MCF 10A (cell line): ENCODE measurements around the gene PIP5K1A. TPM values are rescaled to one million over a fixed set of nuclear protein-coding genes. Genes with fewer than 3 reads are reported as not detected.
A peak's percentile ranks its signal among the peaks of the same experiment; 100 is the strongest.
"Not testable (repeated sequence)": the region's sequence is repeated elsewhere in the genome, so short reads cannot be mapped to it uniquely, and the experiment has no call there.

Experiments used
- BruUV-seq: library from RNA; stranded (reverse); fragments of 400-500 nt; replicated peaks from 2 replicates; lab custom pipeline; 2021; lab: Mats Ljungman, UMichigan
- CTCF ChIA-PET: fragments of 300-600 bp; sonication (Branson Sonifier 250); formaldehyde crosslinking; extraction: SDS; loops from one replicate; lab custom pipeline; 2021; ENCODE audit warnings: antibody characterized with exemption, inconsistent platforms; lab: Yijun Ruan, JAX
- POLR2A ChIA-PET: fragments of 300-600, 350-650 bp; sonication (Branson Sonifier 250); formaldehyde crosslinking; extraction: SDS; loops from one replicate; lab custom pipeline; 2020; ENCODE audit warnings: antibody characterized with exemption, inconsistent platforms; lab: Yijun Ruan, JAX
- DNase-seq: peaks from one replicate; pipeline ENCODE4 v3.0.0-alpha.2; 2018; ENCODE audit not compliant: unreplicated experiment
- H3K27ac Mint-ChIP-seq: one replicate; pipeline ENCODE4 v1.8.0; 2022; ENCODE audit warnings: mild to moderate bottlenecking, low read depth, mixed read lengths; ENCODE audit not compliant: unreplicated experiment
- H3K27me3 Mint-ChIP-seq: one replicate; pipeline ENCODE4 v1.8.0; 2022; ENCODE audit warnings: mixed read lengths; ENCODE audit not compliant: insufficient read depth, unreplicated experiment
- H3K36me3 Mint-ChIP-seq: one replicate; pipeline ENCODE4 v1.8.0; 2022; ENCODE audit warnings: mild to moderate bottlenecking, moderate library complexity, mixed read lengths; ENCODE audit not compliant: insufficient read depth, unreplicated experiment
- H3K4me1 Mint-ChIP-seq: one replicate; pipeline ENCODE4 v1.8.0; 2022; ENCODE audit warnings: mixed read lengths; ENCODE audit not compliant: insufficient read depth, unreplicated experiment
- H3K4me3 Mint-ChIP-seq: one replicate; pipeline ENCODE4 v1.8.0; 2022; ENCODE audit warnings: mild to moderate bottlenecking, moderate library complexity, mixed read lengths; ENCODE audit not compliant: unreplicated experiment
- H3K9me3 Mint-ChIP-seq: one replicate; pipeline ENCODE4 v1.8.0; 2022; ENCODE audit warnings: mixed read lengths; ENCODE audit not compliant: unreplicated experiment
- CTCF ChIP-seq: fragments of 200-600 bp; IDR thresholded peaks from one replicate; pipeline ENCODE4 v1.8.0; 2022; ENCODE audit warnings: antibody characterized with exemption, mild to moderate bottlenecking; ENCODE audit not compliant: unreplicated experiment
- intact Hi-C: fragments of 100-400 bp; cut with micrococcal nuclease; formaldehyde crosslinking; loops from 2 replicates; pipeline ENCODE4 v1.14.1; 2022
- total RNA-seq: library from RNA; stranded (reverse); gene quantifications from 2 replicates; pipeline ENCODE4 v1.2.3, GENCODE V29; 2022

PIP5K1A gene
- total RNA-seq, 1 experiment from 2014 or later = 163 TPM

GRCh38 chr1:151176514-151177045 lies 21.8 kb upstream of the PIP5K1A start:
- CTCF ChIA-PET = interaction anchor here (0.6 to 1.3 kb wide), 9 partner anchors 8 to 164 kb away, joined by 3 to 5 read pairs (median 4); partner anchors contain the start of gene VPS72
- no peak for DNase-seq
- no peak overlapping the region for H3K4me3 Mint-ChIP-seq

GRCh38 chr1:151184211-151184610 lies 14.1 kb upstream of the PIP5K1A start:
- DNase-seq = no peak
- intact Hi-C loops = no loop called here
- no peak overlapping the region for H3K27ac Mint-ChIP-seq
- TF ChIP-seq CTCF = no peak
- H3K36me3 Mint-ChIP-seq = peaks cover 70% of the 10 kb centered on the region
- peaks cover 16% of the 10 kb centered on the region for H3K4me1 Mint-ChIP-seq
- no peaks in the 10 kb centered on the region for H3K9me3 Mint-ChIP-seq
- ChIA-PET POLR2A (no interaction called here), CTCF (no interaction called here)
- BruUV-seq = no TSS peak
- H3K4me3 Mint-ChIP-seq = no peak overlapping the region
- H3K27me3 Mint-ChIP-seq = no peaks in the 10 kb centered on the region

More at GRCh38 chr1:151176514-151177045, 21.8 kb upstream of the PIP5K1A start:
- BruUV-seq = TSS peak; percentile 43
- no peaks in the 10 kb centered on the region for H3K4me1 Mint-ChIP-seq
- no peaks in the 10 kb centered on the region for H3K9me3 Mint-ChIP-seq
- no peaks in the 10 kb centered on the region for H3K27me3 Mint-ChIP-seq
- POLR2A ChIA-PET = interaction anchor here (1.0 to 4.0 kb wide), 4 partner anchors 10 to 24 kb away, joined by 3 to 24 read pairs (median 12); partner anchors contain the start of genes LYSMD1, SCNM1 and VPS72
- intact Hi-C loops = no loop called here
- H3K36me3 Mint-ChIP-seq = peaks cover 77% of the 10 kb centered on the region
- TF ChIP-seq CTCF = no peak
- no peak overlapping the region for H3K27ac Mint-ChIP-seq

GRCh38 chr1:151187205-151187604 lies 11.1 kb upstream of the PIP5K1A start:
- Mint-ChIP-seq H3K36me3 (peaks cover 46% of the 10 kb centered on the region), H3K4me3 (no peak overlapping the region), H3K27ac (peak overlapping the region; percentile 40), H3K9me3 (no peaks in the 10 kb centered on the region), H3K4me1 (peaks cover 26% of the 10 kb centered on the region), H3K27me3 (no peaks in the 10 kb centered on the region)
- intact Hi-C loops = no loop called here
- no peak for DNase-seq
- CTCF ChIA-PET = interaction anchor here (0.6 to 1.8 kb wide), 3 partner anchors 14 to 24 kb away, joined by 3 to 6 read pairs (median 3); partner anchors contain the start of genes LYSMD1 and SCNM1
- TF ChIP-seq CTCF = no peak
- no TSS peak for BruUV-seq
- POLR2A ChIA-PET = interaction anchor here (0.5 to 7.8 kb wide), 3 partner anchors 21 to 424 kb away, joined by 3 to 91 read pairs (median 4); partner anchors contain the start of genes LYSMD1, SCNM1 and SNX27

- BruUV-seq, DNase-seq, H3K27me3 Mint-ChIP-seq, intact Hi-C loops, H3K9me3 Mint-ChIP-seq: not testable (repeated sequence)
- Mint-ChIP-seq H3K4me3 (peak overlapping the region; percentile 83), H3K27ac (peak overlapping the region; percentile 90), H3K36me3 (peaks cover 32% of the 10 kb centered on the region), H3K4me1 (peaks cover 27% of the 10 kb centered on the region)
- CTCF ChIA-PET = interaction anchor here (0.6 to 1.8 kb wide), 7 partner anchors 9 to 62 kb away, joined by 3 to 6 read pairs (median 5); partner anchors contain the start of genes LYSMD1, SCNM1 and TMOD4
- POLR2A ChIA-PET = interaction anchor here (0.5 to 7.8 kb wide), 12 partner anchors 10 to 352 kb away, joined by 3 to 91 read pairs (median 4); partner anchors contain the start of genes CDC42SE1, LYSMD1, PIP5K1A and PSMB4
Measured at GRCh38 chr1:151188667-151189066, 9.7 kb upstream of the PIP5K1A start.
